D721Med (cell line): ENCODE measurements around the gene RELL1.

ENCODE experiments used
- DNase-seq: peaks from one replicate; pipeline ENCODE4 v3.0.0; 2011; ENCODE audit warnings: low spot score; ENCODE audit not compliant: insufficient read length
- FAIRE-seq: peaks from 2 replicates; lab custom pipeline; 2011; peaks lifted over from hg19 to GRCh38; lab: Jason Lieb, UNC
- TF ChIP-seq, protein P1 (sequence below): IDR thresholded peaks from 2 replicates; pipeline ENCODE4 v1.5.1; 2012; ENCODE audit warnings: mild to moderate bottlenecking, control low read depth; ENCODE audit not compliant: insufficient read depth; ENCODE audit errors: missing control alignments

Gene RELL1

DNA sequence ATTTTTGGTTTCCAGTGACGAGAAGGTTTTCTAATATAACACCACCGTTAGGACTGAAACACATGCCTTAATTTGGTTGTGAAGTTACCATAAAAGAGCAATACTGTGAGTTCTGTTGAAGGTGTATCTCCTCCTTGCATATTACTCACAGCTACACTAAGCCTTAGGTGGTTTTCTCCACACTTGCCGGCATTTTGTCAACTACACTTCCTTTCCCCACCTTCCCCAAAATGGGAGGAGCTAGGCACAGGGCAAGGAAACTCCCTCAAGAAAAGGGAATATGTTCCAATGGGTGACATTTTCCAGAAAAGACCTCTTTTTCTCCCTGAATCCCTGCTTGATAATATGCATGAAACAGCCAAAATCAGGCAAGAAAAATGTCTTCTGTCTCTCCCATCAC is 44.8 kb downstream of the RELL1 start:
- FAIRE-seq (no peak), DNase-seq (no peak)
- TF ChIP-seq, protein P1, sequence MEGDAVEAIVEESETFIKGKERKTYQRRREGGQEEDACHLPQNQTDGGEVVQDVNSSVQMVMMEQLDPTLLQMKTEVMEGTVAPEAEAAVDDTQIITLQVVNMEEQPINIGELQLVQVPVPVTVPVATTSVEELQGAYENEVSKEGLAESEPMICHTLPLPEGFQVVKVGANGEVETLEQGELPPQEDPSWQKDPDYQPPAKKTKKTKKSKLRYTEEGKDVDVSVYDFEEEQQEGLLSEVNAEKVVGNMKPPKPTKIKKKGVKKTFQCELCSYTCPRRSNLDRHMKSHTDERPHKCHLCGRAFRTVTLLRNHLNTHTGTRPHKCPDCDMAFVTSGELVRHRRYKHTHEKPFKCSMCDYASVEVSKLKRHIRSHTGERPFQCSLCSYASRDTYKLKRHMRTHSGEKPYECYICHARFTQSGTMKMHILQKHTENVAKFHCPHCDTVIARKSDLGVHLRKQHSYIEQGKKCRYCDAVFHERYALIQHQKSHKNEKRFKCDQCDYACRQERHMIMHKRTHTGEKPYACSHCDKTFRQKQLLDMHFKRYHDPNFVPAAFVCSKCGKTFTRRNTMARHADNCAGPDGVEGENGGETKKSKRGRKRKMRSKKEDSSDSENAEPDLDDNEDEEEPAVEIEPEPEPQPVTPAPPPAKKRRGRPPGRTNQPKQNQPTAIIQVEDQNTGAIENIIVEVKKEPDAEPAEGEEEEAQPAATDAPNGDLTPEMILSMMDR, result no peak

DNA sequence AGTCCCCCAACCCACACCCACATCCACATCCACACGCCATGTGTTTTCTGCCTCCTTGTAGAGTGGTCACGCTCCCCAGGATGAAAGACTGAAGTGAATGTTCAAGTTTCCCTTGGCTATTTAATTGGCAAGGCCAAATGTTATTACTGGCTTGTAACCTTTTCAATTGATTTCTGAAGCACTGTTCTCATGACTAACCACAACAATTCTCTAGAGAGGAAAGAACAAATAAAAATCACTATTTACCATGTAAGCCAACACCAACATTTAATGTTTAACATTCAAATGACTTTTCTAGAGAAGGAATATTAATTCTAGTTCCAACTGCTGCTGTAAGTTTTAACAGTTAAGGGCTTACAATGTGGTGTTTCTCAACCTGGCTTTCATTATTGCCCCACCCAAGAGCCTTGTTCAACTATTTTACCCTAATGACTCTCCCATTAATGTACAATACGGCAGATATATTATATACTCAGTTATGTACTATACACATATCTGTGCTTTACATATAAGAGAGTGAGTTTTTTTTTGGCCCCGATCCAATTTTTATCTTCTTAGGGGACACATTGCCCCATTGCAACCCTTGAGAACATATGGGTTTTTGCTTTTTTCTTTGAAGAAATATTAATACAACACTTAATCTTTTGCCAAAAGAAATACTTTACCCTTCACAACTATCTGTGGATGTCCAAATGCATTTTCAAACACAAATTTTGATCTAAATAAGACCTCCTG is 46.5 kb downstream of the RELL1 start:
- TF ChIP-seq, protein P1, result no peak
- no peak for DNase-seq
- FAIRE-seq, result no peak

- FAIRE-seq, result no peak
- DNase-seq, result no peak
- TF ChIP-seq, protein P1, result no peak
These were observed 51.0 kb downstream of the RELL1 start for GRCh38 chr4:37635155-37635554.

DNA sequence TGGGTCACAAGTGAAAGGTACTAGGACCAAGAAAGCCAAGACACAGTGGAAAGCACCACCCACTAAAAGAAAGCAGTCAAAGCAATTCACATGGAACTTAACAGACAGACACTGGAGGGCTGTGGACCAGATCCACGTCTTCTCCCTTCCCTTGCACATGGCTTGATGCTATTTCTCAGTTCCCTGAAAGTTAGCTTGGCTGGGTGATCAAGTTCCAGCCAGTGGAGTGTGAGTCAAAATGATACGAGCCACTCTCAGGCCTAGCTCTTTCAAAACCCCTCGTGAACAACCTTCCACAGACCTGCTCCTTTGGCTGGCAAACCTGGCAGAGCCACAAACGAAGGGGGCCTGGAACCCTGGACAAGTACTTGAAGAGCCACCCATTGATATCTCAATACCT is 52.0 kb downstream of the RELL1 start:
- DNase-seq, result no peak
- TF ChIP-seq, protein P1, result no peak
- FAIRE-seq, result no peak

GRCh38 chr4:37632836-37633235 is 53.3 kb downstream of the RELL1 start:
- DNase-seq (no peak), FAIRE-seq (no peak)
- TF ChIP-seq, protein P1, result no peak

- FAIRE-seq, result no peak
- TF ChIP-seq, protein P1, result no peak
- DNase-seq, result no peak
These were observed 54.6 kb downstream of the RELL1 start for GRCh38 chr4:37631551-37631950.

- FAIRE-seq, result no peak
- DNase-seq, result no peak
- TF ChIP-seq, protein P1, result no peak
These were observed 56.5 kb downstream of the RELL1 start for GRCh38 chr4:37629713-37630112.
